Endodermal cell (in vitro differentiated cells): ENCODE results near the gene SRP14. TPM values are rescaled to one million over a fixed set of nuclear protein-coding genes. Genes with fewer than 3 reads are reported as not detected.

Experiments
- DNase-seq: peaks from one replicate; pipeline ENCODE4 v3.0.0-alpha.2; 2017
- H3K27ac ChIP-seq: 2 replicates; pipeline ENCODE4 v1.5.1; 2013; ENCODE audit warnings: mild to moderate bottlenecking, low read depth, low read length, moderate library complexity
- H3K27me3 ChIP-seq: 2 replicates; pipeline ENCODE4 v1.6.1; 2013; ENCODE audit warnings: mild to moderate bottlenecking, low read length, moderate library complexity; ENCODE audit not compliant: insufficient read depth, control insufficient read depth, poor library complexity, severe bottlenecking
- H3K36me3 ChIP-seq: 2 replicates; pipeline ENCODE4 v1.7.0; 2013; ENCODE audit warnings: mild to moderate bottlenecking, low read length, moderate library complexity; ENCODE audit not compliant: control insufficient read depth, insufficient read depth
- H3K4me1 ChIP-seq: one replicate; pipeline ENCODE4 v1.7.0; 2013; ENCODE audit warnings: low read length; ENCODE audit not compliant: control insufficient read depth, insufficient read depth
- H3K4me3 ChIP-seq: 2 replicates; pipeline ENCODE4 v1.5.1; 2013; ENCODE audit warnings: mild to moderate bottlenecking, low read length, moderate library complexity
- H3K9ac ChIP-seq: 2 replicates; pipeline ENCODE4 v1.6.1; 2013; ENCODE audit warnings: mild to moderate bottlenecking, low read length, moderate library complexity; ENCODE audit not compliant: poor library complexity, severe bottlenecking; ENCODE audit errors: extremely low read depth
- H3K9me3 ChIP-seq: 2 replicates; pipeline ENCODE4 v1.6.1; 2013; ENCODE audit warnings: mild to moderate bottlenecking, low read length, moderate library complexity; ENCODE audit not compliant: control insufficient read depth
- H3K27ac Mint-ChIP-seq: 2 replicates; pipeline ENCODE4 v1.8.0; 2020; ENCODE audit warnings: mixed read lengths
- H3K27me3 Mint-ChIP-seq: 2 replicates; pipeline ENCODE4 v1.8.0; 2021; ENCODE audit warnings: mild to moderate bottlenecking, mixed read lengths; ENCODE audit not compliant: insufficient read depth
- H3K36me3 Mint-ChIP-seq: 2 replicates; pipeline ENCODE4 v1.8.0; 2020; ENCODE audit warnings: low read depth, mixed read lengths
- H3K4me1 Mint-ChIP-seq: 2 replicates; pipeline ENCODE4 v1.8.0; 2020; ENCODE audit warnings: mixed read lengths
- H3K4me3 Mint-ChIP-seq: 2 replicates; pipeline ENCODE4 v1.8.0; 2020; ENCODE audit warnings: mild to moderate bottlenecking, moderate library complexity, mixed read lengths
- H3K9me3 Mint-ChIP-seq: 2 replicates; pipeline ENCODE4 v1.8.0; 2020; ENCODE audit warnings: mild to moderate bottlenecking, mixed read lengths
- CTCF ChIP-seq: fragments of 200-600 bp; sonication (generic); conservative IDR thresholded peaks from 2 replicates; pipeline ENCODE4 v1.5.0; 2021; ENCODE audit warnings: antibody characterized with exemption, mild to moderate bottlenecking
- WGBS, 2 experiments: methylation state at CpG; one replicate each; pipeline versions ENCODE4 v1.1.5 to v1.1.7; 2013; ENCODE audit warnings: missing lambda C conversion rate in 2 of 2, mixed read lengths in 1 of 2; ENCODE audit not compliant: insufficient coverage in 1 of 2, insufficient read length in 1 of 2; 5-methylcytosine and 5-hydroxymethylcytosine counted together
- total RNA-seq, 2 donors: library from RNA; stranded (reverse); fragmentation: NEBNext Ultra II Directional in 1 of 2; extraction: Animal tissue kit (Norgen Biotek cat#: 25700) in 1 of 2; gene quantifications; 2 replicates in 1 of 2; 3 replicates in 1 of 2; pipeline ENCODE4 v1.2.1, GENCODE V29; 2021

The SRP14 gene
- total RNA-seq, 2 donors from 2014 or later, result 237 to 293 TPM

- peaks cover 2% of the 10 kb centered on the region for H3K4me1 ChIP-seq
- no peaks in the 10 kb centered on the region for H3K9me3 ChIP-seq
- no peak overlapping the region for H3K27ac ChIP-seq
- Mint-ChIP-seq H3K4me1 (peaks cover 21% of the 10 kb centered on the region), H3K36me3 (no peaks in the 10 kb centered on the region), H3K27me3 (no peaks in the 10 kb centered on the region), H3K27ac (no peak overlapping the region), H3K4me3 (no peak overlapping the region), H3K9me3 (no peaks in the 10 kb centered on the region)
- H3K9ac ChIP-seq, result no peak overlapping the region
- no peak for TF ChIP-seq CTCF
- no peak overlapping the region for H3K4me3 ChIP-seq
- DNase-seq, result peak; percentile 55
- H3K36me3 ChIP-seq, result no peaks in the 10 kb centered on the region
- 69 to 79% methylated on average over 7 to 15 of the region's 15 CpGs for WGBS, 2 experiments
- H3K27me3 ChIP-seq, result no peaks in the 10 kb centered on the region
Observed at GRCh38 chr15:40047415-40048210, 8.6 kb upstream of the SRP14 start.

GRCh38 chr15:40046721-40047414, 7.9 kb upstream of the SRP14 start:
- Histone ChIP-seq H3K4me3 (no peak overlapping the region), H3K27ac (no peak overlapping the region), H3K9ac (no peak overlapping the region), H3K9me3 (no peaks in the 10 kb centered on the region), H3K36me3 (no peaks in the 10 kb centered on the region), H3K4me1 (peaks cover 2% of the 10 kb centered on the region), H3K27me3 (no peaks in the 10 kb centered on the region)
- TF ChIP-seq CTCF, result no peak
- Mint-ChIP-seq H3K27ac (no peak overlapping the region), H3K27me3 (no peaks in the 10 kb centered on the region), H3K4me3 (no peak overlapping the region), H3K9me3 (no peaks in the 10 kb centered on the region), H3K4me1 (peaks cover 21% of the 10 kb centered on the region), H3K36me3 (no peaks in the 10 kb centered on the region)
- no peak for DNase-seq
- 91 to 100% methylated on average over 3 to 5 of the region's 5 CpGs for WGBS, 2 experiments

GRCh38 chr15:40045572-40046217, 6.7 kb upstream of the SRP14 start:
- no peaks in the 10 kb centered on the region for H3K36me3 Mint-ChIP-seq
- Histone ChIP-seq H3K9ac (no peak overlapping the region), H3K27ac (no peak overlapping the region), H3K27me3 (no peaks in the 10 kb centered on the region), H3K36me3 (no peaks in the 10 kb centered on the region), H3K4me1 (peaks cover 2% of the 10 kb centered on the region), H3K9me3 (no peaks in the 10 kb centered on the region), H3K4me3 (peak overlapping the region; percentile 15)
- peaks cover 18% of the 10 kb centered on the region for H3K4me1 Mint-ChIP-seq
- H3K27me3 Mint-ChIP-seq, result no peaks in the 10 kb centered on the region
- H3K4me3 Mint-ChIP-seq, result peak overlapping the region; percentile 50
- no peak overlapping the region for H3K27ac Mint-ChIP-seq
- TF ChIP-seq CTCF, result no peak
- H3K9me3 Mint-ChIP-seq, result no peaks in the 10 kb centered on the region
- DNase-seq, result peak; percentile 73
- WGBS, 2 experiments, result 65 to 89% methylated on average over 2 to 6 of the region's 6 CpGs
